Ascending aorta (tissue), 2 donors: ENCODE measurements around the gene DDX25. TPM values are rescaled to one million over a fixed set of nuclear protein-coding genes. Genes with fewer than 3 reads are reported as not detected.

Experiments used
- DNase-seq, 2 donors: peaks; one replicate each; pipeline ENCODE4 v3.0.0-alpha.2; 2019; ENCODE audit warnings: low spot score in 2 of 2
- H3K27ac ChIP-seq, 2 donors: fragments of 200-600 bp; sonication (generic); one replicate each; pipeline ENCODE4 v1.5.1; 2016 to 2017; ENCODE audit warnings: mild to moderate bottlenecking in 1 of 2
- H3K27me3 ChIP-seq: fragments of 200-600 bp; sonication (generic); one replicate; pipeline ENCODE4 v1.5.1; 2017
- H3K36me3 ChIP-seq, 2 donors: fragments of 200-600 bp; sonication (generic); one replicate each; pipeline ENCODE4 v1.5.1; 2016
- H3K4me1 ChIP-seq, 2 donors: fragments of 200-600 bp; sonication (generic); one replicate each; pipeline ENCODE4 v1.5.1; 2016 to 2017; ENCODE audit warnings: mild to moderate bottlenecking in 1 of 2
- H3K4me3 ChIP-seq, 2 donors: fragments of 200-600 bp; sonication (generic); one replicate each; pipeline ENCODE4 v1.5.1; 2016 to 2017; ENCODE audit warnings: mild to moderate bottlenecking in 1 of 2
- H3K9me3 ChIP-seq, 2 donors: fragments of 200-600 bp; sonication (generic); one replicate each; pipeline ENCODE4 v1.5.1; 2016
- CTCF ChIP-seq, 3 experiments: fragments of 200-600 bp in 2 of 3; fragments of 450-650 bp in 1 of 3; sonication (generic) in 2 of 3; IDR thresholded peaks; one replicate each; pipeline ENCODE4 v1.5.1; 2016 to 2019; ENCODE audit warnings: antibody characterized with exemption in 3 of 3, mild to moderate bottlenecking in 1 of 3, moderate library complexity in 1 of 3
- intact Hi-C: fragments of 100-400 bp; cut with DNase I; formaldehyde crosslinking; loops from one replicate; pipeline ENCODE4 v1.15.1; 2023
- total RNA-seq: library from RNA; depleted of rRNA; stranded (reverse); fragments of >200 nt; gene quantifications from one replicate; pipeline ENCODE4 v1.1.0, GENCODE V29; 2016

DDX25 gene
- total RNA-seq, 1 donor from 2014 or later, result not detected

GRCh38 chr11:125950696-125951651 is 46.7 kb downstream of the DDX25 start:
- Histone ChIP-seq H3K27ac (no peak overlapping the region), H3K4me1 (no peaks in the 10 kb centered on the region), H3K9me3 (no peaks in the 10 kb centered on the region), H3K36me3 (no peaks in the 10 kb centered on the region), H3K4me3 (no peak overlapping the region), H3K27me3 (no peaks in the 10 kb centered on the region)
- TF ChIP-seq CTCF (IDR thresholded peaks at IDR 0.05), result no peak
- intact Hi-C loops, result no loop called here
- no peak for DNase-seq

GRCh38 chr11:125951731-125952130 is 47.4 kb downstream of the DDX25 start:
- Histone ChIP-seq H3K4me3 (no peak overlapping the region), H3K4me1 (no peaks in the 10 kb centered on the region), H3K27me3 (no peaks in the 10 kb centered on the region), H3K27ac (no peak overlapping the region), H3K36me3 (no peaks in the 10 kb centered on the region), H3K9me3 (no peaks in the 10 kb centered on the region)
- intact Hi-C loops, result no loop called here
- DNase-seq, result no peak
- no peak for TF ChIP-seq CTCF (IDR thresholded peaks at IDR 0.05)

DNA sequence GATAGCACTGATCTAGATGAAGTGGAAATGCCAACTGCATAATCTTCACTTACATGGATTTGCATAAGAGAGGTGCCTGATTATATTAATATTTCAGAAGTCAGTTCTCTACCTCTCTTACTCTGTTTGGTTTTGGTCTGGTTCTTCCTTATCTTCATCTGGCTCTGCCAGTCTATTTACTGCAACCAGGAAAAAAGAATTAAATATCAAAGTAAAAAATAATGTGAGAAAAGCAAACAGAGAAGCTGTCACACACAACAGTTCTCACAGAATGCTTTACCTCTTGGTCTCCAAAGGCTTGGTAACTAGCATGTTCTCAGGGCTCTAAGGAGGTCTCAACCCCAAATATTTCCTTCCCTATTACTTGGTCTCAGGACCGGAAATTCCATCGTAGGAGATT is 48.3 kb downstream of the DDX25 start:
- no peak overlapping the region for H3K27ac ChIP-seq
- DNase-seq, result no peak
- no peaks in the 10 kb centered on the region for H3K36me3 ChIP-seq
- H3K27me3 ChIP-seq, result no peaks in the 10 kb centered on the region
- H3K4me3 ChIP-seq, result no peak overlapping the region
- intact Hi-C loops, result no loop called here
- H3K4me1 ChIP-seq, result no peaks in the 10 kb centered on the region
- H3K9me3 ChIP-seq, result no peaks in the 10 kb centered on the region
- TF ChIP-seq CTCF (IDR thresholded peaks at IDR 0.05), result no peak

- TF ChIP-seq CTCF (IDR thresholded peaks at IDR 0.05), result no peak
- Histone ChIP-seq H3K9me3 (no peaks in the 10 kb centered on the region), H3K27ac (no peak overlapping the region), H3K27me3 (no peaks in the 10 kb centered on the region), H3K4me3 (no peak overlapping the region), H3K36me3 (no peaks in the 10 kb centered on the region), H3K4me1 (no peaks in the 10 kb centered on the region)
- no peak for DNase-seq
- intact Hi-C loops, result no loop called here
Observed at GRCh38 chr11:125952973-125953372, 48.7 kb downstream of the DDX25 start.

DNA sequence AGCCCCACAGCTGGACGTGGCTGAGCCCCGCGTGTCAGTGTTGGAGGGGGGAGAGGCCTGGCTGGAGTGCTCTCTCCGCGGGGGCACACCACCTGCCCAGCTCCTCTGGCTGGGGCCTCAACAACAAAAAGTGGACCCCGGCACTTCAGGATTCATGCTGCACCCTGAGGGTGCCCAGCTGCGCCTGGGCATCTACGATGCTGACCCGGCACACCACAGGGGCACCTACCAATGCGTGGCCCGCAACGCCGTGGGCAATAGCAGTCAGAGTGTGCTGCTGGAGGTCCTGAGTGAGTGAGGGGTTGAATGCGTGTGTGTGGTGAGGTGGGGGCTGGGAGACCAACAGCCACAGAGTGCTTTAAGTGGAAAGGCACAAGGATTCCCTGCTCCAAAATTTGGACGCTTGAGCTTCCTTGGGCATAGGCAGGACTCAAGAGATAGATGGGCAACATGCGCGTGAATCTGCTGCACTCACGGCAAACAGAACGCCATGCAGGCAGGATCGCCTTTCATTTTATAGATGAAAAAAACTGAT is 49.2 kb downstream of the DDX25 start:
- no peaks in the 10 kb centered on the region for H3K27me3 ChIP-seq
- no peak overlapping the region for H3K4me3 ChIP-seq
- H3K9me3 ChIP-seq, result no peaks in the 10 kb centered on the region
- H3K36me3 ChIP-seq, result no peaks in the 10 kb centered on the region
- DNase-seq, result no peak
- no peaks in the 10 kb centered on the region for H3K4me1 ChIP-seq
- intact Hi-C loops, result no loop called here
- H3K27ac ChIP-seq, result no peak overlapping the region
- TF ChIP-seq CTCF (IDR thresholded peaks at IDR 0.05), result no peak
